HepG2 (cell line): Measurements from ENCODE around the gene ACSS1. TPM values are rescaled to one million over a fixed set of nuclear protein-coding genes. Genes with fewer than 3 reads are reported as not detected.

ENCODE experiments used
- ATAC-seq: fragments of 200-7000 bp; cut with Tn5 transposase; 3 replicates; pipeline ENCODE4 v1.9.1; 2020; ENCODE audit warnings: mild to moderate bottlenecking, moderate library complexity
- BruUV-seq: library from RNA; stranded (reverse); fragments of 400-500 nt; replicated peaks from 2 replicates; lab custom pipeline; 2021; lab: Mats Ljungman, UMichigan
- CTCF ChIA-PET: fragments of 300-600 bp; formaldehyde crosslinking; extraction: SDS; loops from one replicate; lab custom pipeline; 2021; ENCODE audit warnings: low total read pairs, inconsistent platforms, low intra/inter-chr PET ratio; lab: Yijun Ruan, JAX
- POLR2A ChIA-PET: fragments of 350-600 bp; sonication (Branson Sonifier 250); formaldehyde crosslinking; loops from one replicate; lab custom pipeline; 2020; ENCODE audit warnings: antibody characterized with exemption, inconsistent platforms; lab: Yijun Ruan, JAX
- DNase-seq: peaks from one replicate; pipeline ENCODE4 v3.0.0-alpha.2; 2015; ENCODE audit warnings: low spot score
- FAIRE-seq: peaks from 3 replicates; lab custom pipeline; 2011; peaks lifted over from hg19 to GRCh38; lab: Jason Lieb, UNC
- H2AFZ ChIP-seq: one replicate; pipeline ENCODE4 v1.6.1; 2011; ENCODE audit warnings: low read length, inconsistent platforms
- H3K27ac ChIP-seq: fragments of 300-600 bp; 3 replicates; pipeline ENCODE4 v1.8.0; 2011; ENCODE audit warnings: mixed run types, mild to moderate bottlenecking, mixed read lengths, low read length, inconsistent platforms; ENCODE audit not compliant: insufficient read depth; ENCODE audit errors: extremely low read length
- H3K27me3 ChIP-seq, 2 experiments: fragments of 200-600 bp in 1 of 2; 2 replicates in 1 of 2; 3 replicates in 1 of 2; pipeline versions ENCODE4 v1.6.0 to v1.8.0; 2011; ENCODE audit warnings: low read length in 2 of 2, mild to moderate bottlenecking in 2 of 2, moderate library complexity in 2 of 2, inconsistent platforms in 1 of 2; ENCODE audit not compliant: insufficient read depth in 2 of 2, control insufficient read depth in 1 of 2
- H3K36me3 ChIP-seq, 2 experiments: fragments of 200-600 bp in 1 of 2; replicated peaks in 1 of 2; 2 replicates in 1 of 2; 3 replicates in 1 of 2; pipeline versions ENCODE4 v1.5.1 to v1.8.0; 2011; ENCODE audit warnings: low read length in 2 of 2, inconsistent platforms in 1 of 2; ENCODE audit not compliant: insufficient read depth in 2 of 2, control insufficient read depth in 1 of 2
- H3K4me1 ChIP-seq: 2 replicates; pipeline ENCODE4 v1.5.1; 2012; ENCODE audit warnings: low read length, inconsistent platforms; ENCODE audit not compliant: insufficient read depth
- H3K4me2 ChIP-seq: 2 replicates; pipeline ENCODE4 v1.6.0; 2011; ENCODE audit warnings: low read depth, low read length, inconsistent platforms
- H3K4me3 ChIP-seq, 3 experiments: fragments of 200-600 bp in 1 of 3; sonication (generic), shearing (Covaris generic) in 1 of 3; replicated peaks in 1 of 3; 2 replicates each; pipeline ENCODE4 v1.5.1; 2011 to 2016; ENCODE audit warnings: low read length in 3 of 3, inconsistent platforms in 2 of 3, low read depth in 2 of 3, mild to moderate bottlenecking in 2 of 3, control low read depth in 1 of 3, mixed read lengths in 1 of 3; ENCODE audit not compliant: insufficient read depth in 1 of 3
- H3K79me2 ChIP-seq: one replicate; pipeline ENCODE4 v1.6.1; 2011; ENCODE audit warnings: low read length, inconsistent platforms; ENCODE audit not compliant: insufficient read depth
- H3K9ac ChIP-seq: 2 replicates; pipeline ENCODE4 v1.6.0; 2011; ENCODE audit warnings: mild to moderate bottlenecking, low read depth, low read length, inconsistent platforms; ENCODE audit not compliant: insufficient read depth
- H3K9me3 ChIP-seq: 2 replicates; pipeline ENCODE4 v1.5.1; 2012; ENCODE audit warnings: mild to moderate bottlenecking, low read length
- H4K20me1 ChIP-seq: 2 replicates; pipeline ENCODE4 v1.6.0; 2011; ENCODE audit warnings: inconsistent platforms, mild to moderate bottlenecking, low read length, moderate library complexity; ENCODE audit not compliant: insufficient read depth
- JARID2 ChIP-seq: sonication (generic); formaldehyde crosslinking; IDR thresholded peaks from 2 replicates; pipeline ENCODE4 v1.8.1; 2023; ENCODE audit warnings: missing genetic modification reagents, inconsistent platforms; ENCODE audit not compliant: insufficient replicate concordance
- SNRNP70 ChIP-seq: fragments of 200-400 bp; formaldehyde crosslinking; IDR thresholded peaks from 2 replicates; pipeline ENCODE4 v1.6.1; 2017; ENCODE audit warnings: mild to moderate bottlenecking, low read depth, low read length, moderate library complexity
- TBP ChIP-seq: sonication (generic); formaldehyde crosslinking; IDR thresholded peaks from 2 replicates; pipeline ENCODE4 v1.5.0; 2020; ENCODE audit warnings: missing genetic modification reagents
- THYN1 ChIP-seq: sonication (generic); formaldehyde crosslinking; IDR thresholded peaks from 2 replicates; pipeline ENCODE4 v1.8.1; 2023; ENCODE audit warnings: low read depth, mild to moderate bottlenecking, moderate library complexity, missing genetic modification reagents, borderline replicate concordance
- TP53 ChIP-seq: sonication (generic); formaldehyde crosslinking; conservative IDR thresholded peaks from 2 replicates; pipeline ENCODE4 v1.4.0; 2020; ENCODE audit warnings: missing genetic modification reagents
- TSC22D2 ChIP-seq: sonication (generic); formaldehyde crosslinking; IDR thresholded peaks from 2 replicates; pipeline ENCODE4 v1.5.1; 2020; ENCODE audit warnings: missing genetic modification reagents, mild to moderate bottlenecking, borderline replicate concordance
- ZBTB33 ChIP-seq: sonication (generic); formaldehyde crosslinking; IDR thresholded peaks from 2 replicates; pipeline ENCODE4 v1.4.0; 2020; ENCODE audit warnings: missing genetic modification reagents
- ZNF550 ChIP-seq: sonication (generic); formaldehyde crosslinking; IDR thresholded peaks from 2 replicates; pipeline ENCODE4 v1.4.0; 2020; ENCODE audit warnings: mild to moderate bottlenecking, missing genetic modification reagents, borderline replicate concordance
- ZNF552 ChIP-seq: sonication (generic); formaldehyde crosslinking; IDR thresholded peaks from 2 replicates; pipeline ENCODE4 v1.9.0; 2022; ENCODE audit warnings: missing genetic modification reagents, mild to moderate bottlenecking, borderline replicate concordance
- ZNF574 ChIP-seq: sonication (generic); formaldehyde crosslinking; IDR thresholded peaks from 2 replicates; pipeline ENCODE4 v1.4.0; 2020; ENCODE audit warnings: missing genetic modification reagents
- ZNF589 ChIP-seq: sonication (generic); formaldehyde crosslinking; conservative IDR thresholded peaks from 2 replicates; pipeline ENCODE4 v1.8.0; 2022; ENCODE audit warnings: mild to moderate bottlenecking, moderate library complexity, missing genetic modification reagents
- ZNF709 ChIP-seq: sonication (generic); formaldehyde crosslinking; IDR thresholded peaks from 2 replicates; pipeline ENCODE4 v1.5.0; 2020; ENCODE audit warnings: mild to moderate bottlenecking, missing genetic modification reagents
- WGBS: methylation state at CpG from one replicate; pipeline ENCODE4 v1.1.6; 2017; ENCODE audit warnings: low lambda C conversion rate; 5-methylcytosine and 5-hydroxymethylcytosine counted together
- in situ Hi-C: cut with HindIII; loops from 2 replicates; pipeline ENCODE4 v1.10.0; 2017; ENCODE audit warnings: low pct_unique_long_range_greater_than_20kb; ENCODE audit not compliant: extremely low pct_ligation_motif_present
- intact Hi-C: fragments of 100-400 bp; cut with micrococcal nuclease; formaldehyde crosslinking; loops from one replicate; pipeline ENCODE4 v1.10.0; 2022; ENCODE audit not compliant: unreplicated experiment
- polyA plus RNA-seq, 8 experiments: library from polyadenylated mRNA; depleted of rRNA in 3 of 8; stranded (reverse) in 7 of 8; unstranded in 1 of 8; fragments of >200 nt; fragmentation: Illumina TruSeq in 4 of 8; extraction: Trizol in 4 of 8; gene quantifications; 2 replicates each; pipeline versions ENCODE4 v1.2.1 to v1.2.3, GENCODE V29; 2011 to 2016; ENCODE audit warnings: low read depth in 4 of 8, missing spikeins in 1 of 8, mixed read lengths in 1 of 8; ENCODE audit not compliant: insufficient read depth in 1 of 8
- total RNA-seq, 5 experiments: library from RNA; depleted of rRNA; stranded (reverse); fragments of >200 nt; fragmentation: Illumina TruSeq; extraction: Trizol; gene quantifications; 2 replicates each; pipeline ENCODE4 v1.2.3, GENCODE V29; 2016; ENCODE audit warnings: low read depth in 1 of 5
- TF ChIP-seq, protein P1 (sequence below): sonication (generic); formaldehyde crosslinking; conservative IDR thresholded peaks from 2 replicates; pipeline ENCODE4 v1.8.0; 2022; ENCODE audit warnings: low read depth, missing genetic modification reagents
- TF ChIP-seq, protein P2 (sequence below): sonication (generic); formaldehyde crosslinking; conservative IDR thresholded peaks from 2 replicates; pipeline ENCODE4 v1.4.0; 2020; ENCODE audit warnings: missing genetic modification reagents

Gene ACSS1
- total and polyA plus RNA-seq, 2 of the 13 experiments (the other 11 are each of a cell fraction or from before 2014, with no cell fraction given) = 15.2 to 41.6 TPM

GRCh38 chr20:25061821-25062530, 4.0 kb upstream of the ACSS1 start:
- POLR2A ChIA-PET = interaction anchor here (0.8 to 2.9 kb wide), 6 partner anchors 8 to 133 kb away, joined by 3 to 20 read pairs (median 3); partner anchors contain the start of genes APMAP and ENTPD6
- Histone ChIP-seq H3K4me3 (0 out of 6 replicates have a peak overlapping the region, but pooled peaks of 1 of the 3 experiments have one; percentile 5), H3K4me2 (peak overlapping the region; percentile 36; the same call in 1 of the 2 replicates), H3K79me2 (no peaks in the 10 kb centered on the region), H3K9me3 (no peaks in the 10 kb centered on the region), H3K27ac (no peak overlapping the region), H3K4me1 (peaks cover 89% of the 10 kb centered on the region), H4K20me1 (no peaks in the 10 kb centered on the region), H3K27me3 (peaks cover 0 to 29% of the 10 kb centered on the region in 2 experiments; a peak in 4 of 5 replicates), H3K9ac (no peak overlapping the region), H2AFZ (no peak overlapping the region), H3K36me3 (no peaks in the 10 kb centered on the region)
- CTCF ChIA-PET = interaction anchor here (5.4 kb wide), 1 partner anchor 67 kb away, joined by 138 read pairs; the partner anchor contains the start of gene APMAP
- ATAC-seq (no peak), DNase-seq (no peak), FAIRE-seq (no peak)
- in situ Hi-C loops = loop anchor here (5.0 kb wide), 1 partner anchor 65 kb away; no protein-coding TSS in a partner anchor
- BruUV-seq = no TSS peak
- intact Hi-C loops = no loop called here
- 40% methylated on average over 12 of the region's 15 CpGs for WGBS
- TF ChIP-seq, protein P1, sequence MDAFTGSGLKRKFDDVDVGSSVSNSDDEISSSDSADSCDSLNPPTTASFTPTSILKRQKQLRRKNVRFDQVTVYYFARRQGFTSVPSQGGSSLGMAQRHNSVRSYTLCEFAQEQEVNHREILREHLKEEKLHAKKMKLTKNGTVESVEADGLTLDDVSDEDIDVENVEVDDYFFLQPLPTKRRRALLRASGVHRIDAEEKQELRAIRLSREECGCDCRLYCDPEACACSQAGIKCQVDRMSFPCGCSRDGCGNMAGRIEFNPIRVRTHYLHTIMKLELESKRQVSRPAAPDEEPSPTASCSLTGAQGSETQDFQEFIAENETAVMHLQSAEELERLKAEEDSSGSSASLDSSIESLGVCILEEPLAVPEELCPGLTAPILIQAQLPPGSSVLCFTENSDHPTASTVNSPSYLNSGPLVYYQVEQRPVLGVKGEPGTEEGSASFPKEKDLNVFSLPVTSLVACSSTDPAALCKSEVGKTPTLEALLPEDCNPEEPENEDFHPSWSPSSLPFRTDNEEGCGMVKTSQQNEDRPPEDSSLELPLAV (CRISPR knock-in tag) = no peak
- TF ChIP-seq ZNF550 (no peak), ZNF574 (0 out of 2 replicates have a peak, but pooled peaks have one; percentile 23), ZNF709 (CRISPR knock-in tag) (no peak), TSC22D2 (CRISPR knock-in tag) (no peak), TP53 (CRISPR knock-in tag) (no peak), TBP (CRISPR knock-in tag) (no peak), SNRNP70 (no peak), ZBTB33 (CRISPR knock-in tag) (no peak), JARID2 (CRISPR knock-in tag) (no peak), THYN1 (no peak), ZNF552 (0 out of 2 replicates have a peak, but pooled peaks have one; percentile 29), ZNF589 (CRISPR knock-in tag) (no peak)
- TF ChIP-seq, protein P2, sequence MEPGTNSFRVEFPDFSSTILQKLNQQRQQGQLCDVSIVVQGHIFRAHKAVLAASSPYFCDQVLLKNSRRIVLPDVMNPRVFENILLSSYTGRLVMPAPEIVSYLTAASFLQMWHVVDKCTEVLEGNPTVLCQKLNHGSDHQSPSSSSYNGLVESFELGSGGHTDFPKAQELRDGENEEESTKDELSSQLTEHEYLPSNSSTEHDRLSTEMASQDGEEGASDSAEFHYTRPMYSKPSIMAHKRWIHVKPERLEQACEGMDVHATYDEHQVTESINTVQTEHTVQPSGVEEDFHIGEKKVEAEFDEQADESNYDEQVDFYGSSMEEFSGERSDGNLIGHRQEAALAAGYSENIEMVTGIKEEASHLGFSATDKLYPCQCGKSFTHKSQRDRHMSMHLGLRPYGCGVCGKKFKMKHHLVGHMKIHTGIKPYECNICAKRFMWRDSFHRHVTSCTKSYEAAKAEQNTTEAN (CRISPR knock-in tag) = no peak
